BLaER1 treated with 17β-estradiol and CSF1 and Interleukin-3, amounts not matched to agents 10 nM and 100 nM (cell line): ENCODE results near the gene GNS.

Experiments used
- H3K27ac ChIP-seq, 11 experiments: shearing (Covaris generic); formaldehyde crosslinking; 2 replicates each; pipeline ENCODE4 v1.8.1; 2022
- H3K27me3 ChIP-seq, 11 experiments: shearing (Covaris generic); formaldehyde crosslinking; 2 replicates each; pipeline ENCODE4 v1.8.1; 2022
- H3K36me3 ChIP-seq, 11 experiments: shearing (Covaris generic); formaldehyde crosslinking; 2 replicates each; pipeline ENCODE4 v1.8.1; 2022
- H3K4me1 ChIP-seq, 10 experiments: shearing (Covaris generic); formaldehyde crosslinking; 2 replicates each; pipeline ENCODE4 v1.8.1; 2022
- H3K4me2 ChIP-seq, 11 experiments: shearing (Covaris generic); formaldehyde crosslinking; 2 replicates each; pipeline ENCODE4 v1.8.1; 2022
- H3K4me3 ChIP-seq, 10 experiments: shearing (Covaris generic); formaldehyde crosslinking; 2 replicates each; pipeline ENCODE4 v1.8.1; 2022
- H3K9ac ChIP-seq, 11 experiments: shearing (Covaris generic); formaldehyde crosslinking; 2 replicates each; pipeline ENCODE4 v1.8.1; 2022
- H3K9me3 ChIP-seq, 11 experiments: shearing (Covaris generic); formaldehyde crosslinking; replicated peaks in 1 of 11; 2 replicates each; pipeline ENCODE4 v1.8.1; 2022
- H4K20me1 ChIP-seq, 11 experiments: shearing (Covaris generic); formaldehyde crosslinking; 2 replicates each; pipeline ENCODE4 v1.8.1; 2022
- Cebpa-rat ChIP-seq, 11 experiments: shearing (Covaris generic); IDR thresholded peaks; 2 replicates each; pipeline ENCODE4 v1.8.1; 2022

GNS gene

DNA sequence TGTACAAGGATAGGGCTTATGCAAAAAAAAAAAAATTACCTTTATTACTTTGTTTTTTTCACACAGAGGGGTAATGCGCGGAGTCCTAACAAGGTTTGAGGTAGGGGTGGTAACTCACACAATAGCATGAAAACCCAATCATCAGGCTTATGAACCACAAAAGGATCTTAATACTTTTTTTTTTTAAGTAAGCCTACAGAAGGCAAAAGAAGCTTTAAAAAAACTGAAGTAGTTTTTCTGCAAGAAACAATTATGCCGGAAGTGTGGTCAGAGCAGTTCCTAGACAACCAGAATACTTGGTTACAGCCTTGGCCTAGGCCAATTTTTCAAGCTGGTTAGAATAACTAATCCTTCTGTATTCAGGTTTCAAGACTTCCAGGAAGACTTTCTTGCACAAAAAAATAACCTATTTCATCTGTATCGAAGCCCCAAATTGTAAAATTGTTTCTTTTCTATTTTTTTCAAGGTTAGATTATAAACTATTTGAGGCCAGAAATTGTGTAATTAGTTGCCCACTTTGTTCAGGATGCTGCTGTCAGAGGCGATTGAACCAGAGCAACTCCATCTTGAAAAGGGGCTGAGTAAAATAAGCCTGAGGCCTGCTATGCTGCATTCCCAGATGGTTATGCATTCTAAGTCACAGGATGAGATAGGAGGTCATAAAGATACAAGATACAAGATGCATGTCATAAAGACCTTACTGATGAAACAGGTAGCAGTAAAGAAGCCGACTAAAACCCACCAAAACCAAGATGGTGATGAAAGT, 1.8 kb upstream of the GNS start:
- H3K27ac ChIP-seq, result peak overlapping the region in 2 of 11 experiments; percentile 6 to 85; a peak in 3 of 22 replicates
- H3K36me3 ChIP-seq, result peaks cover 0 to 7% (median 0%) of the 10 kb centered on the region in 11 experiments; a peak in 2 of 22 replicates
- H3K9me3 ChIP-seq, result no peaks in the 10 kb centered on the region
- TF ChIP-seq Cebpa-rat (IDR thresholded peaks at IDR 0.05), result no peak
- peaks cover 36 to 61% (median 49%) of the 10 kb centered on the region in 10 experiments for H3K4me1 ChIP-seq
- no peak overlapping the region for H3K4me3 ChIP-seq
- H4K20me1 ChIP-seq, result peaks cover 0 to 5% (median 0%) of the 10 kb centered on the region in 11 experiments; a peak in 4 of 22 replicates
- no peak overlapping the region for H3K9ac ChIP-seq
- no peaks in the 10 kb centered on the region for H3K27me3 ChIP-seq
- H3K4me2 ChIP-seq, result peak overlapping the region in 9 of 11 experiments; percentile 23 to 98 (median 93); a peak in 15 of 22 replicates

DNA sequence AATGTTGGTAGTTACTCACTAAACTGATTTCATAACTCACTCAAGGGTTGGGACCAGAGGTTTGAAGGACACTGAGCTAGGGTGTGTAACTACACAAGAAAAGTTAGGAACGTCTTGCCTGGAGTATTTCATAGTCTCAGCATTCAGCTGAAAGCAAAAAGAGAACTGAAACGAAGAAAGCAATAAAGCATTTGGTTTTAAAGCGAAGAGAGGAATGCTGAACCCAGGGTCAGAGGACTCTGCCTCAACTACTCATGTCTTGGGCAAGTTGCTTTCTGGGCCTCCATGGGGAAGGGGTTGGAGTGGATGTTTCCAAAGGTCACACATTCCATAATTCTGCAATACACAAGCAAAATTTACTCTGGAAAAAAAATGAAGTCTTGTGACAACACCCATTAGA, 1.4 kb downstream of the GNS start:
- peak overlapping the region in 5 of 10 experiments; percentile 23 to 98 (median 88); a peak in 7 of 20 replicates for H3K4me3 ChIP-seq
- no peak for TF ChIP-seq Cebpa-rat (IDR thresholded peaks at IDR 0.05)
- H3K27ac ChIP-seq, result peak overlapping the region in 7 of 11 experiments; percentile 0 to 85 (median 62); a peak in 9 of 22 replicates
- peaks cover 0 to 29% (median 4%) of the 10 kb centered on the region in 11 experiments; a peak in 9 of 22 replicates for H3K36me3 ChIP-seq
- H3K27me3 ChIP-seq, result no peaks in the 10 kb centered on the region
- H3K9ac ChIP-seq, result peak overlapping the region in 4 of 11 experiments; percentile 5 to 94 (median 90); a peak in 8 of 22 replicates
- H3K4me1 ChIP-seq, result peaks cover 41 to 81% (median 56%) of the 10 kb centered on the region in 10 experiments
- peaks cover 0 to 25% (median 0%) of the 10 kb centered on the region in 11 experiments; a peak in 6 of 22 replicates for H4K20me1 ChIP-seq
- H3K9me3 ChIP-seq, result no peaks in the 10 kb centered on the region
- peak overlapping the region; percentile 81 to 98 (median 95) for H3K4me2 ChIP-seq

GRCh38 chr12:64756376-64756775, 2.8 kb downstream of the GNS start:
- H3K9me3 ChIP-seq, result no peaks in the 10 kb centered on the region
- peaks cover 3 to 42% (median 9%) of the 10 kb centered on the region in 11 experiments; a peak in 16 of 22 replicates for H3K36me3 ChIP-seq
- peak overlapping the region in 2 of 11 experiments; percentile 85; a peak in 3 of 22 replicates for H3K27ac ChIP-seq
- H3K9ac ChIP-seq, result no peak overlapping the region
- H3K27me3 ChIP-seq, result no peaks in the 10 kb centered on the region
- H4K20me1 ChIP-seq, result peaks cover 0 to 26% (median 0%) of the 10 kb centered on the region in 11 experiments; a peak in 6 of 22 replicates
- TF ChIP-seq Cebpa-rat (IDR thresholded peaks at IDR 0.05), result no peak
- peak overlapping the region in 2 of 10 experiments; percentile 97 to 98; a peak in 3 of 20 replicates for H3K4me3 ChIP-seq
- peaks cover 41 to 90% (median 59%) of the 10 kb centered on the region in 10 experiments for H3K4me1 ChIP-seq
- peak overlapping the region in 4 of 11 experiments; percentile 81 to 98 (median 96); a peak in 7 of 22 replicates for H3K4me2 ChIP-seq

DNA sequence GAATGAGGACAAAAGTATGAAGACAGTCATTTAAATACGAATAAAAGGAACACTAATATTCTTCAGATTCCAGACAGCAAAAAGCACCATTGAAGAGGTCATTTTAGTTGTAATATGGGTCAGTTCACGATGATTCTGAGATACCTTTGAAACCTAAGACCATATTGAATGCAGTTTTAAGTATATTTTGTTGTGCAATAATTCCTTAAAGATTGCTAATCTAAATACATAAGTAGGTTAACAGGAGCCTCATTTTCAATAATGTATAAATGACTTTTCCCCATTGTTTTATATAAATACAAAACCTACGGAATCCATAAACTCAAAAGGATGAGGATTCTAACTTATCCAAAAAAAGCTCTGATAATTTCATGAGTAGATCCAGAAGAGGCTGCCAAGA, 5.8 kb downstream of the GNS start:
- Histone ChIP-seq H3K27me3 (no peaks in the 10 kb centered on the region), H3K36me3 (peaks cover 27 to 66% (median 35%) of the 10 kb centered on the region in 11 experiments), H4K20me1 (peaks cover 0 to 26% (median 0%) of the 10 kb centered on the region in 11 experiments; a peak in 6 of 22 replicates), H3K9me3 (no peaks in the 10 kb centered on the region), H3K4me1 (peaks cover 25 to 98% (median 44%) of the 10 kb centered on the region in 10 experiments), H3K4me3 (no peak overlapping the region), H3K4me2 (peak overlapping the region in 4 of 11 experiments; percentile 36 to 98 (median 68); a peak in 7 of 22 replicates), H3K9ac (no peak overlapping the region), H3K27ac (peak overlapping the region in 2 of 11 experiments; percentile 25 to 40; a peak in 3 of 22 replicates)
- no peak for TF ChIP-seq Cebpa-rat (IDR thresholded peaks at IDR 0.05)

DNA sequence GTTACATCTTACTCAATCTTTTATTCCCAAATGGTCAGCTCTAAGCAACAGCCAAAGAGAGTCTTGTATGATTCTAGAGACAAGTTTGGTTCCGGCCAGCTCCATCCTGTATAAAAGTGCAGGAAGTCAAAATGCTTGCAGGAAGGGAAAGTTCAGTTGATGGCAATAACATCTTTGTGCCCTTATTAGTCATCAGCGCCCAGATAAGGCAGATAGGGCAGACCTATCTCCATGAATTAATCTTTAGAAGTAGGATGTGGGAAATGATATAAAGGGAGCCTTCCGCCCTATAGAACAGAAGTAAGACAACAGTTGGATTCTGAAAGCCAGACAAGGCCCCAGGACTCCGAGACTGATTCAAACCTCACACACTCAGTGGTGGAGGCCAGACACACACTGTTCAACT, 6.4 kb downstream of the GNS start:
- no peak overlapping the region; a peak in 1 of 22 replicates for H3K9ac ChIP-seq
- no peaks in the 10 kb centered on the region for H3K27me3 ChIP-seq
- peaks cover 19 to 98% (median 39%) of the 10 kb centered on the region in 10 experiments for H3K4me1 ChIP-seq
- H3K4me3 ChIP-seq, result no peak overlapping the region; a peak in 1 of 20 replicates
- H3K9me3 ChIP-seq, result no peaks in the 10 kb centered on the region
- TF ChIP-seq Cebpa-rat (IDR thresholded peaks at IDR 0.05), result no peak
- peak overlapping the region in 4 of 11 experiments; percentile 7 to 40 (median 32); a peak in 6 of 22 replicates for H3K27ac ChIP-seq
- H3K36me3 ChIP-seq, result peaks cover 32 to 71% (median 41%) of the 10 kb centered on the region in 11 experiments
- peaks cover 0 to 26% (median 0%) of the 10 kb centered on the region in 11 experiments; a peak in 6 of 22 replicates for H4K20me1 ChIP-seq
- H3K4me2 ChIP-seq, result peak overlapping the region in 4 of 11 experiments; percentile 36 to 98 (median 68); a peak in 8 of 22 replicates

DNA sequence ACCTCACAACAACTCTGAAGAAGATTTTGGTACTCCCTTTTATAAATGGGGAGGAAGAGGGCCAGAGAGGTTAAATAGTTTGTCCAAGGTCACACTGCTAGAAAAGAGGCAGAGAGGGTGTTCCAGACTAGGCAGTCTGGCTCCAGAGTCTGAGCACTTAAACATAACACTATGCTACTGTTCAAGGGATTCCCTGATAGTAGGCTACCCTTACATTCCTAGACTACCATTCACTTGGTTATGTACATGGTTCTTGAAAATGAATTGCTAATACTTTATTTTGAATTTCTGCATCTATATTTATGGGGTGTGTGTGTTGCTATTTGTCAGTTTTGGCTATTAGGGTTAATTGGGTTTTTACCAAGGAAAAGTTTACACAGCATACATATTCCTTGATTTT, 7.2 kb downstream of the GNS start:
- Histone ChIP-seq H3K27ac (peak overlapping the region in 1 of 11 experiments; percentile 27; a peak in 2 of 22 replicates), H3K9me3 (no peaks in the 10 kb centered on the region), H3K9ac (no peak overlapping the region), H3K4me1 (peaks cover 16 to 99% (median 33%) of the 10 kb centered on the region in 10 experiments), H4K20me1 (peaks cover 0 to 26% (median 0%) of the 10 kb centered on the region in 11 experiments; a peak in 6 of 22 replicates), H3K36me3 (peaks cover 35 to 73% (median 48%) of the 10 kb centered on the region in 11 experiments), H3K27me3 (no peaks in the 10 kb centered on the region), H3K4me2 (peak overlapping the region in 3 of 11 experiments; percentile 15 to 98 (median 36); a peak in 6 of 22 replicates), H3K4me3 (no peak overlapping the region)
- no peak for TF ChIP-seq Cebpa-rat (IDR thresholded peaks at IDR 0.05)

DNA sequence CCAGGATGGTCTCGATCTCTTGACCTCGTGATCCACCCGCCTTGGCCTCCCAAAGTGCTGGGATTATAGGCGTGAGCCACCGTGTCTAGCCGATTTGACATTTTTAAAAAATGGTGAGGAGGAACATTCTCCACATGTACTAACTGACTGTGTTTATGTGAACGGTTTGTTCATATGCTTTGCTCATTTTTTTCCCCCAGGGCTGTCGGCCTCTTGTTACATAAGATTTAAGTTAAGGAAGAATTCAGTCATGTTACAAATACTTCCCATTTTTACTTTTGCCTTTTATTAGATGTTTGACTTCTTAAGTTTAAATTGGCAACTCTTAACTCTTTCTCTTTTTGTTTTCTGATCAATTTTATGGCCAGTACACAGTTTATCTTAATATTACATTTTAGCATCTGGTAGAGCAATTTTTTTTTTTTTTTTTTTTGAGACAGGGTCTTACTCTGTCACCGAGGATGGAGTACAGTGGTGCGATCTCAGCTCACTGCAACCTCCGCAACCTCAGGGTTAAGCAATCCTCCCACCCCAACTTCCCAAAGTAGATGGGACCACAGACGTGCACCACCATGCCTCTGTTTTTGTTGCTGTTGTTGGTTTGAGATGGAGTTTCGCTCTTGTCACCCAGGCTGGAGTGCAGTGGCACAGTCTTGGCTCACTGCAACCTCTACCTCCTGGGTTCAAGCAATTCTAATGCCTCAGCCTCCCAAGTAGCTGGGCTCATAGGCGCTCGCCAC, 9.6 kb downstream of the GNS start:
- Histone ChIP-seq H3K4me1 (peaks cover 8 to 99% (median 27%) of the 10 kb centered on the region in 10 experiments), H3K9ac (no peak overlapping the region), H4K20me1 (peaks cover 0 to 19% (median 0%) of the 10 kb centered on the region in 11 experiments; a peak in 5 of 22 replicates), H3K4me2 (peak overlapping the region in 5 of 11 experiments; percentile 11 to 72 (median 48); a peak in 8 of 22 replicates), H3K27me3 (no peaks in the 10 kb centered on the region), H3K27ac (peak overlapping the region in 3 of 11 experiments; percentile 16 to 53 (median 27); a peak in 3 of 22 replicates), H3K9me3 (no peaks in the 10 kb centered on the region), H3K4me3 (no peak overlapping the region), H3K36me3 (peaks cover 47 to 78% (median 59%) of the 10 kb centered on the region in 11 experiments)
- TF ChIP-seq Cebpa-rat (IDR thresholded peaks at IDR 0.05), result no peak

DNA sequence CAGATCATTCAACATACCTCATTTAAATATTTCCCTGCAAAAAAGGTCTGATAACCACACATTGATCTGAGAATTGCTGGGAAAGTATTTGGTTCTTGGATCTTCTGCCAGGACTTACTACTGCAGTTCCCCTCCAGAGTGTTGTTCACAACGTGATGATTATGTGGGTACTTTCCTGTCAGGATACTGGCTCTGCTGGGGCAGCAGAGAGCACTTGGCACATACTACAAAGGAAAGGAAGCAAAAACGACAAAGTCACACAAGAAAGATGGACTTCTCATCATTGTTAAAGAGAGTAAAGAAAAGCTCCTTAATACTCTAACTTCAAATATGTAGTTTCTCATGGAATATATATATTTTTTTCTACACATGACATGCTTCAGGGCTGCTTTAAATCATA, 11.5 kb downstream of the GNS start:
- H3K4me1 ChIP-seq, result peaks cover 0 to 99% (median 15%) of the 10 kb centered on the region in 10 experiments; a peak in 10 of 20 replicates
- H3K27ac ChIP-seq, result peak overlapping the region in 4 of 11 experiments; percentile 17 to 80 (median 46); a peak in 7 of 22 replicates
- H3K9me3 ChIP-seq, result no peaks in the 10 kb centered on the region
- no peak overlapping the region for H3K4me3 ChIP-seq
- peak overlapping the region in 3 of 11 experiments; percentile 71 to 94 (median 82); a peak in 6 of 22 replicates for H3K4me2 ChIP-seq
- H4K20me1 ChIP-seq, result peaks cover 0 to under 1% (median 0%) of the 10 kb centered on the region in 11 experiments; a peak in 1 of 22 replicates
- H3K9ac ChIP-seq, result no peak overlapping the region
- no peaks in the 10 kb centered on the region for H3K27me3 ChIP-seq
- TF ChIP-seq Cebpa-rat (IDR thresholded peaks at IDR 0.05), result no peak
- H3K36me3 ChIP-seq, result peaks cover 67 to 93% (median 77%) of the 10 kb centered on the region in 11 experiments
